GM12875 (cell line): Measurements from ENCODE around the gene REC8.

ENCODE experiments used
- H3K4me3 ChIP-seq: one replicate; pipeline ENCODE4 v1.5.1; 2011; ENCODE audit warnings: low read depth, low read length, control low read depth
- CTCF ChIP-seq: IDR thresholded peaks from 2 replicates; pipeline ENCODE4 v1.5.1; 2011; ENCODE audit warnings: low read depth, mild to moderate bottlenecking, control low read depth, inconsistent platforms, low read length, moderate library complexity, borderline replicate concordance; ENCODE audit not compliant: insufficient read depth

REC8 gene

GRCh38 chr14:24150567-24150966, 21.3 kb upstream of the REC8 start:
- no peak for TF ChIP-seq CTCF
- H3K4me3 ChIP-seq = no peak overlapping the region

- no peak for TF ChIP-seq CTCF
- H3K4me3 ChIP-seq = no peak overlapping the region
These were observed 20.9 kb upstream of the REC8 start for GRCh38 chr14:24150993-24151392.

GRCh38 chr14:24151404-24152080, 20.3 kb upstream of the REC8 start:
- TF ChIP-seq CTCF = no peak
- no peak overlapping the region for H3K4me3 ChIP-seq

- TF ChIP-seq CTCF = no peak
- no peak overlapping the region for H3K4me3 ChIP-seq
These were observed 16.8 kb upstream of the REC8 start for GRCh38 chr14:24155100-24155499.

GRCh38 chr14:24156840-24157239, 15.0 kb upstream of the REC8 start:
- H3K4me3 ChIP-seq = no peak overlapping the region
- TF ChIP-seq CTCF = no peak

GRCh38 chr14:24157331-24157730, 14.5 kb upstream of the REC8 start:
- H3K4me3 ChIP-seq = no peak overlapping the region
- TF ChIP-seq CTCF = no peak

- no peak for TF ChIP-seq CTCF
- no peak overlapping the region for H3K4me3 ChIP-seq
These were observed 11.9 kb upstream of the REC8 start for GRCh38 chr14:24159777-24160498.
